ENCODE data around the gene LMBRD2. TPM values are rescaled to one million over a fixed set of nuclear protein-coding genes. Genes with fewer than 3 reads are reported as not detected.

The LMBRD2 gene
- polyA plus RNA-seq, 3 donors, result 2.1 to 6.4 (median 2.3) TPM

DNA sequence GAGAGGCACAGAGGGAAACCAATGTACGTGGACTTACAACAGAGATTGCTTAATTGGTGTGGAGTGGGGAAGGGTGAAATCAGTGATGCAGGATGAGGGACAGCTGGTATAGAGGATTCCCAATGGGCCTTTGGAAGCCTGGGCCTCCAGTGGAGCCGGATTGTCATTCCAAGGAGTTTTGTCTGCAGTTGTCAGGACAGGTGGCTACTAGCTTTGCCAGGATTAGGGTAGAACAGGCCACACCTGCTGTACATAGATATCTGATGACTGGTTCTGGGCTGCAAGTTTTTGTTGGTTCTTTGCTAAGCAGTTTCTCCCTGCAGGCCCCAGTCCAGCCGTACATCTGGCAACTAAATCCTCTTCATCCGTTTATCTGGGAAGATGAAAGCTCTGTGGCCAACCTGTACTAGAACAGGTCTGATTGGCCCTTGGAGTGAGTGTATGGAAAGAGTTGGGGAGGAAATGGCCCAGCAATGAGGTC lies 4.5 kb upstream of the LMBRD2 start:
- H3K4me3 ChIP-seq (replicated peaks in 1 of 3; ENCODE audit: low read depth in 2 of 3, low read length in 3 of 3), result no peak overlapping the region
- intact Hi-C loops (cut with micrococcal nuclease), result no loop called here
- H3K9me3 Mint-ChIP-seq, result peaks cover 0 to 2% (median 0%) of the 10 kb centered on the region in 7 donors
- DNase-seq, result no peak
- H3K36me3 Mint-ChIP-seq, result peaks cover 42 to 63% of the 10 kb centered on the region in 2 donors
- H3K27ac ChIP-seq (ENCODE audit: low read depth in 1 of 2, low read length in 2 of 2), result peak overlapping the region in 1 of 2 donors; percentile 43
- peaks cover 39% of the 10 kb centered on the region for H3K4me1 Mint-ChIP-seq
- H3K27me3 ChIP-seq (ENCODE audit: control insufficient read depth in 2 of 2, insufficient read depth in 2 of 2, low read length in 2 of 2), result no peaks in the 10 kb centered on the region
- H3K27ac Mint-ChIP-seq, result peak overlapping the region in 4 of 7 donors; percentile 5 to 74 (median 36)
- H3K4me3 Mint-ChIP-seq, result no peak overlapping the region
- TF ChIP-seq, protein P1, sequence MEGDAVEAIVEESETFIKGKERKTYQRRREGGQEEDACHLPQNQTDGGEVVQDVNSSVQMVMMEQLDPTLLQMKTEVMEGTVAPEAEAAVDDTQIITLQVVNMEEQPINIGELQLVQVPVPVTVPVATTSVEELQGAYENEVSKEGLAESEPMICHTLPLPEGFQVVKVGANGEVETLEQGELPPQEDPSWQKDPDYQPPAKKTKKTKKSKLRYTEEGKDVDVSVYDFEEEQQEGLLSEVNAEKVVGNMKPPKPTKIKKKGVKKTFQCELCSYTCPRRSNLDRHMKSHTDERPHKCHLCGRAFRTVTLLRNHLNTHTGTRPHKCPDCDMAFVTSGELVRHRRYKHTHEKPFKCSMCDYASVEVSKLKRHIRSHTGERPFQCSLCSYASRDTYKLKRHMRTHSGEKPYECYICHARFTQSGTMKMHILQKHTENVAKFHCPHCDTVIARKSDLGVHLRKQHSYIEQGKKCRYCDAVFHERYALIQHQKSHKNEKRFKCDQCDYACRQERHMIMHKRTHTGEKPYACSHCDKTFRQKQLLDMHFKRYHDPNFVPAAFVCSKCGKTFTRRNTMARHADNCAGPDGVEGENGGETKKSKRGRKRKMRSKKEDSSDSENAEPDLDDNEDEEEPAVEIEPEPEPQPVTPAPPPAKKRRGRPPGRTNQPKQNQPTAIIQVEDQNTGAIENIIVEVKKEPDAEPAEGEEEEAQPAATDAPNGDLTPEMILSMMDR (IDR thresholded peaks at IDR 0.05), result no peak
- no peaks in the 10 kb centered on the region for H3K9me3 ChIP-seq (replicated peaks in 1 of 2; ENCODE audit: control insufficient read depth in 1 of 2, insufficient read depth in 1 of 2, low read length in 2 of 2)
- H3K79me2 ChIP-seq (ENCODE audit: insufficient read depth, low read length), result peaks cover 86% of the 10 kb centered on the region
- H2AFZ ChIP-seq (ENCODE audit: insufficient read depth, low read depth, low read length, poor library complexity, severe bottlenecking), result no peak overlapping the region
- H4K20me1 ChIP-seq (ENCODE audit: insufficient read depth, low read length), result no peaks in the 10 kb centered on the region
- H3K27me3 Mint-ChIP-seq (ENCODE audit: low read depth in 3 of 3), result no peaks in the 10 kb centered on the region
- H3K9ac ChIP-seq (ENCODE audit: insufficient read depth, low read length, poor library complexity, severe bottlenecking), result no peak overlapping the region
- 64% methylated on average over 3 of the region's 4 CpGs for WGBS (ENCODE audit: insufficient coverage)
- H3K36me3 ChIP-seq (replicated peaks in 1 of 2; ENCODE audit: control insufficient read depth in 1 of 2, insufficient read depth in 2 of 2, low read length in 2 of 2), result peaks cover 28 to 67% of the 10 kb centered on the region in 2 donors
- peaks cover 21 to 30% of the 10 kb centered on the region in 2 donors for H3K4me1 ChIP-seq (ENCODE audit: control insufficient read depth in 1 of 2, insufficient read depth in 2 of 2, low read length in 2 of 2)
- no peak overlapping the region for H3K4me2 ChIP-seq (replicated peaks; ENCODE audit: extremely low read depth, low read length, poor library complexity, severe bottlenecking)

DNA sequence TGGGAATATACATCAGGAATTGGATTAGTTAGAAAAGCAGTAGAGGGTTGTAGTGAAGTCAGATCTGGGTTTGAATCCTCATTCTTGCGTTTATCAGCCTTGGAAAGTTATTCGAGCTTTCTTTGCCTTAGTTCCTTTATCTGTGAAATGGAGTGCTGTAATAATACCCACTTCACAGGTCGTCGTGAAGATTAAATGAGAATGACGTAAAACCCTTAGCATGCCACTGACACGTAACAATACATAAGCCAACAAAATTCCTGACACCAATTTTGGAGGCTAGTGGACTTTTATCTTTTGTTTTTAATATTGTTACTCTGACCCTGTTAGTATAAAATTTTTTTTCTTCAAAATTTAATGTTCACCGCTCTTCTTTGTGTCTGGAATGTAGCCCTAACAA lies 3.6 kb upstream of the LMBRD2 start:
- TF ChIP-seq, protein P1 (IDR thresholded peaks at IDR 0.05), result no peak
- Histone ChIP-seq H3K27me3 (ENCODE audit: control insufficient read depth in 2 of 2, insufficient read depth in 2 of 2, low read length in 2 of 2) (no peaks in the 10 kb centered on the region), H2AFZ (ENCODE audit: insufficient read depth, low read depth, low read length, poor library complexity, severe bottlenecking) (no peak overlapping the region), H3K4me1 (ENCODE audit: control insufficient read depth in 1 of 2, insufficient read depth in 2 of 2, low read length in 2 of 2) (peaks cover 30 to 38% of the 10 kb centered on the region in 2 donors), H3K36me3 (replicated peaks in 1 of 2; ENCODE audit: control insufficient read depth in 1 of 2, insufficient read depth in 2 of 2, low read length in 2 of 2) (peaks cover 22 to 58% of the 10 kb centered on the region in 2 donors), H3K4me2 (replicated peaks; ENCODE audit: extremely low read depth, low read length, poor library complexity, severe bottlenecking) (no peak overlapping the region), H3K27ac (ENCODE audit: low read depth in 1 of 2, low read length in 2 of 2) (no peak overlapping the region), H3K9me3 (replicated peaks in 1 of 2; ENCODE audit: control insufficient read depth in 1 of 2, insufficient read depth in 1 of 2, low read length in 2 of 2) (no peaks in the 10 kb centered on the region), H3K9ac (ENCODE audit: insufficient read depth, low read length, poor library complexity, severe bottlenecking) (no peak overlapping the region), H3K4me3 (replicated peaks in 1 of 3; ENCODE audit: low read depth in 2 of 3, low read length in 3 of 3) (no peak overlapping the region), H4K20me1 (ENCODE audit: insufficient read depth, low read length) (no peaks in the 10 kb centered on the region), H3K79me2 (ENCODE audit: insufficient read depth, low read length) (peaks cover 89% of the 10 kb centered on the region)
- Mint-ChIP-seq H3K4me1 (peaks cover 47% of the 10 kb centered on the region), H3K27me3 (ENCODE audit: low read depth in 3 of 3) (no peaks in the 10 kb centered on the region), H3K36me3 (peaks cover 42 to 54% of the 10 kb centered on the region in 2 donors), H3K27ac (no peak overlapping the region), H3K4me3 (no peak overlapping the region), H3K9me3 (peaks cover 0 to 2% (median 0%) of the 10 kb centered on the region in 7 donors)
- no CpG with 5 or more reads among the region's 7 CpGs for WGBS (ENCODE audit: insufficient coverage)
- intact Hi-C loops (cut with micrococcal nuclease), result no loop called here
- DNase-seq, result no peak
